ENCODE results near the gene RIC8B.
A peak's percentile ranks its signal among the peaks of the same experiment; 100 is the strongest.

RIC8B gene

GRCh38 chr12:106767954-106768822 lies 6.3 kb upstream of the RIC8B start:
- peaks cover 21 to 38% of the 10 kb centered on the region in 2 donors for H3K27me3 Mint-ChIP-seq
- no peaks in the 10 kb centered on the region for H3K4me1 Mint-ChIP-seq
- DNase-seq (no peak), ATAC-seq (replicated peaks) (no peak)
- H3K9me3 Mint-ChIP-seq: no peaks in the 10 kb centered on the region
- H3K27ac Mint-ChIP-seq: no peak overlapping the region
- no peaks in the 10 kb centered on the region for H3K36me3 Mint-ChIP-seq
- no peak overlapping the region for H3K4me3 Mint-ChIP-seq

- DNase-seq (no peak), ATAC-seq (replicated peaks) (no peak)
- Mint-ChIP-seq H3K4me1 (peaks cover 4 to 7% of the 10 kb centered on the region in 2 donors), H3K27ac (no peak overlapping the region), H3K36me3 (peaks cover 0 to under 1% of the 10 kb centered on the region in 2 donors), H3K9me3 (no peaks in the 10 kb centered on the region), H3K27me3 (peaks cover 21 to 41% of the 10 kb centered on the region in 2 donors), H3K4me3 (no peak overlapping the region)
These were observed 5.4 kb upstream of the RIC8B start for GRCh38 chr12:106769078-106769477.

- Mint-ChIP-seq H3K36me3 (peaks cover 0 to 5% of the 10 kb centered on the region in 2 donors), H3K4me1 (peaks cover 4 to 9% of the 10 kb centered on the region in 2 donors), H3K27me3 (peaks cover 21 to 39% of the 10 kb centered on the region in 2 donors), H3K9me3 (no peaks in the 10 kb centered on the region), H3K4me3 (no peak overlapping the region), H3K27ac (no peak overlapping the region)
- no peak for DNase-seq
- ATAC-seq (replicated peaks): no peak
These were observed 4.9 kb upstream of the RIC8B start for GRCh38 chr12:106769546-106769945.

- no peak overlapping the region for H3K27ac Mint-ChIP-seq
- no peak for DNase-seq
- H3K27me3 Mint-ChIP-seq: peaks cover 28 to 45% of the 10 kb centered on the region in 2 donors
- no peaks in the 10 kb centered on the region for H3K9me3 Mint-ChIP-seq
- no peak for ATAC-seq (replicated peaks)
- peaks cover 17 to 22% of the 10 kb centered on the region in 2 donors for H3K4me1 Mint-ChIP-seq
- peaks cover 3 to 9% of the 10 kb centered on the region in 2 donors for H3K36me3 Mint-ChIP-seq
- no peak overlapping the region for H3K4me3 Mint-ChIP-seq
These were observed 3.1 kb upstream of the RIC8B start for GRCh38 chr12:106771425-106771824.

GRCh38 chr12:106773286-106774004 lies 1.0 kb upstream of the RIC8B start:
- Mint-ChIP-seq H3K4me1 (peaks cover 17 to 22% of the 10 kb centered on the region in 2 donors), H3K4me3 (peak overlapping the region; percentile 94 to 98), H3K36me3 (peaks cover 3 to 9% of the 10 kb centered on the region in 2 donors), H3K9me3 (no peaks in the 10 kb centered on the region), H3K27ac (peak overlapping the region; percentile 97), H3K27me3 (peaks cover 17 to 30% of the 10 kb centered on the region in 2 donors)
- DNase-seq (no peak), ATAC-seq (replicated peaks) (peak; percentile 3 to 8)

GRCh38 chr12:106774808-106775524 lies 484 bp downstream of the RIC8B start:
- ATAC-seq (replicated peaks): peak; percentile 6 to 22
- peaks cover 3 to 9% of the 10 kb centered on the region in 2 donors for H3K36me3 Mint-ChIP-seq
- peak overlapping the region; percentile 97 for H3K27ac Mint-ChIP-seq
- no peaks in the 10 kb centered on the region for H3K9me3 Mint-ChIP-seq
- H3K27me3 Mint-ChIP-seq: peaks cover 11 to 23% of the 10 kb centered on the region in 2 donors
- H3K4me1 Mint-ChIP-seq: peaks cover 17 to 22% of the 10 kb centered on the region in 2 donors
- H3K4me3 Mint-ChIP-seq: peak overlapping the region; percentile 94 to 98
- DNase-seq: no peak

GRCh38 chr12:106776897-106777296 lies 2.4 kb downstream of the RIC8B start:
- ATAC-seq (replicated peaks) (no peak), DNase-seq (no peak)
- H3K9me3 Mint-ChIP-seq: no peaks in the 10 kb centered on the region
- H3K27ac Mint-ChIP-seq: no peak overlapping the region
- H3K4me1 Mint-ChIP-seq: peaks cover 17 to 22% of the 10 kb centered on the region in 2 donors
- peaks cover 3 to 9% of the 10 kb centered on the region in 2 donors for H3K36me3 Mint-ChIP-seq
- H3K27me3 Mint-ChIP-seq: peaks cover 11 to 23% of the 10 kb centered on the region in 2 donors
- no peak overlapping the region for H3K4me3 Mint-ChIP-seq

- Mint-ChIP-seq H3K36me3 (peaks cover 0 to 9% of the 10 kb centered on the region in 2 donors), H3K4me3 (no peak overlapping the region), H3K4me1 (peaks cover 8 to 9% of the 10 kb centered on the region in 2 donors), H3K27ac (no peak overlapping the region), H3K9me3 (no peaks in the 10 kb centered on the region), H3K27me3 (peaks cover 8 to 10% of the 10 kb centered on the region in 2 donors)
- ATAC-seq (replicated peaks) (no peak), DNase-seq (no peak)
These were observed 5.6 kb downstream of the RIC8B start for GRCh38 chr12:106780010-106780631.

- H3K4me1 Mint-ChIP-seq: peaks cover 0 to 2% of the 10 kb centered on the region in 2 donors
- no peak for DNase-seq
- no peaks in the 10 kb centered on the region for H3K27me3 Mint-ChIP-seq
- no peak overlapping the region for H3K4me3 Mint-ChIP-seq
- H3K36me3 Mint-ChIP-seq: peaks cover 3 to 13% of the 10 kb centered on the region in 2 donors
- no peak overlapping the region for H3K27ac Mint-ChIP-seq
- ATAC-seq (replicated peaks): no peak
- H3K9me3 Mint-ChIP-seq: peaks cover 0 to 2% of the 10 kb centered on the region in 2 donors
These were observed 8.1 kb downstream of the RIC8B start for GRCh38 chr12:106782619-106783018.

GRCh38 chr12:106783515-106783914 lies 9.0 kb downstream of the RIC8B start:
- H3K4me3 Mint-ChIP-seq: no peak overlapping the region
- H3K4me1 Mint-ChIP-seq: peaks cover 0 to 2% of the 10 kb centered on the region in 2 donors
- H3K27ac Mint-ChIP-seq: no peak overlapping the region
- no peaks in the 10 kb centered on the region for H3K27me3 Mint-ChIP-seq
- ATAC-seq (replicated peaks): no peak
- DNase-seq: no peak
- H3K36me3 Mint-ChIP-seq: peaks cover 8 to 22% of the 10 kb centered on the region in 2 donors
- peaks cover 0 to 5% of the 10 kb centered on the region in 2 donors for H3K9me3 Mint-ChIP-seq

- H3K4me1 Mint-ChIP-seq: peaks cover 0 to 2% of the 10 kb centered on the region in 2 donors
- no peak overlapping the region for H3K27ac Mint-ChIP-seq
- DNase-seq (no peak), ATAC-seq (replicated peaks) (no peak)
- peaks cover 19 to 26% of the 10 kb centered on the region in 2 donors for H3K36me3 Mint-ChIP-seq
- H3K9me3 Mint-ChIP-seq: peaks cover 0 to 6% of the 10 kb centered on the region in 2 donors
- no peaks in the 10 kb centered on the region for H3K27me3 Mint-ChIP-seq
- H3K4me3 Mint-ChIP-seq: no peak overlapping the region
These were observed 15.5 kb downstream of the RIC8B start for GRCh38 chr12:106790020-106790419.

GRCh38 chr12:106791531-106791930 lies 17.0 kb downstream of the RIC8B start:
- Mint-ChIP-seq H3K27me3 (no peaks in the 10 kb centered on the region), H3K9me3 (peaks cover 0 to 6% of the 10 kb centered on the region in 2 donors), H3K4me3 (no peak overlapping the region), H3K36me3 (peaks cover 19 to 26% of the 10 kb centered on the region in 2 donors), H3K27ac (no peak overlapping the region), H3K4me1 (peaks cover 0 to 2% of the 10 kb centered on the region in 2 donors)
- no peak for ATAC-seq (replicated peaks)
- DNase-seq: no peak

- H3K4me1 Mint-ChIP-seq: no peaks in the 10 kb centered on the region
These were observed 19.9 kb downstream of the RIC8B start for GRCh38 chr12:106794369-106794768.

More at GRCh38 chr12:106794369-106794768, 19.9 kb downstream of the RIC8B start:
- Mint-ChIP-seq H3K27me3 (no peaks in the 10 kb centered on the region), H3K27ac (no peak overlapping the region), H3K9me3 (no peaks in the 10 kb centered on the region), H3K4me3 (no peak overlapping the region), H3K36me3 (peaks cover 5 to 7% of the 10 kb centered on the region in 2 donors)
- no peak for DNase-seq
- ATAC-seq (replicated peaks): no peak

Data from stimulated activated naive B cell treated with anti-CD40 and anti-IgM and Interleukin-4, amounts not matched to agents 10 μg/mL and 1 μg/mL and 100 μg/mL, for 72 hours (primary cell).